HG03575 (cell line): ENCODE results near the gene ZNF777.
"Not testable (repeated sequence)": the region's sequence is repeated elsewhere in the genome, so short reads cannot be mapped to it uniquely, and the experiment has no call there.

Source experiments
- ATAC-seq: cut with Tn5 transposase; IDR thresholded peaks from one replicate; pipeline ENCODE4 v1.9.1; 2021; ENCODE audit not compliant: unreplicated experiment, insufficient number of reproducible peaks, low FRiP score; ENCODE audit errors: extremely low read depth

The ZNF777 gene

DNA sequence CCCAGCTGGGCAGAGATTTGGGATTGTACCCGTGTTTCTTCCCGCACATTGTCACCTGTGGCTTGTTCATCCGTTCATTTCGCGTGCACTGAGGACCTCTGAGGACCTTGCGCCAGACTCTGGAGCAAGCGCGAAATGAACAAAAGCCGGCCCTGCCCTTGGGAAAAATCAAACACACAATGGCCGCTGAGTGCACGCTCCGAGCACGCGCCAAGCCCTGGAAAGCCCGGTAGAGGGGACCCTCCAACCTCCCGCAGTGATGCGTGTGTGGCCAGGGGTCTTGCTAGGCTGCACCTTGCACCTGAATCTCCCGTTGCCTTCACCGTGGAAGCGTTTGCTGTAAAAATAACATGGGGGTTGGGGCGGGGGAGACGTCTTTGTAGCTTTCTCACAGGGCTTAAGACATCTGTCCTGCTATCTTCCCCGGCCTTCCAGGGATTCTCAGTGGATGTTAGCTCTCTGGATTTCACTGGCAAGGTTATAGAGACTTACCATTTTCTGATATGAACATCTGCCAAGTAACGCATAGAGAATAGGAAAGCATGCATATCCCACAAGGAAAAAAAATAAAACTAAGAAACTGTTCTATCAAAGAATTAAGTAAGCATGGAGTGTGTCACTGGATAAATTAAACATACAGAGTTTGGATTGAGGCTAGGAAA is 37.3 kb downstream of the ZNF777 start:
- no peak for ATAC-seq

DNA sequence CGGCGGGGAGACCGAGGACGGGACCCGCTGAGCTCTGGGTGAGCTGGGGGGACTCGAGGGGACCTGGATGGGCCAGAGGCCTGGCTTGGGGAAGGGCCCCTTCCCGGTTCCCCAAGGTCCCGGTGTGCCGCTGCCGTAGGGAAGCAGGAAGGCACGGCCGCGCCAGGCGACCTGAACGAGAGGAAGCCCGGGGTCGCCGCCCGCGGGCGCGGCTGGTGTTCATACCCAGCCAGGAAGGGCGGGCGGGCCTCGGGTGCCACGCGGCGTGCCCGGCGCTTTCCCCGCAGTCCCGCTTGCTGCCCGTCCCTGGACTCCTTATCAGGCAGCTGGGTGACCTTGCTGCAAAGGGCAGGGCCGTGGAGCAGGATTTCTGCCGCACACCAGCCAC is 38.0 kb downstream of the ZNF777 start:
- no peak for ATAC-seq

GRCh38 chr7:149422162-149422913 is 38.5 kb downstream of the ZNF777 start:
- ATAC-seq: no peak

GRCh38 chr7:149420006-149420405 is 40.9 kb downstream of the ZNF777 start:
- ATAC-seq: no peak

DNA sequence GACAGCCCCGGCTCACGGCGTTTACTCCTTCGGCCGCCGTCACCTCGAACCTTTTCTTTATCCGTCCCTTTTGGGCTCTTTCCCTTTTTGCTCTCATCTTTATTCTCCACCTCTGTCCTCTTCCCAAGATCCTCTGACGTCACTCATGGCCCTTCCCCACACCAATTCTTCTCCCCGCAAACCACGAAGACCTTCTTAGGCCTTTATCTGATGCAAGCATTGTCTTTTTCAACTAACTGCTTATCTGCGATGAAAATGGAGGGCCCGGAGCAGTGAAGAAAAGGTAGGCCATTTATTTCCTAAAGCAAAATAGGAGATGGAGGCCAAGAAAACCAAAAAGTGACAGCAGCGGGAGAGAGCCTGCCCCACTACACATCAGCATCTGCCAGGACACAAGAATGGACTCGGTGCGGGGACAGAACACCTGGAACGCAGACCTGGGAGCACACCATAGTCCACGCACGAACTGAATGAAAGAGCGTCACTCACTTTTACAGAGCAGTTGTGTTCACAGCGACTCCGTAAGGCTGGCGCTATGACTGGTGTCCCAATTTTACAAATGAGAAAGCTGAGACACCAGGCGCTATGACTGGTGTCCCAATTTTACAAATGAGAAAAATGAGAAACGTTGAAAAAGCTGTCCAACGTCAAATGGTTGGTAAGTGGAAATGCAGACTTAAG is 45.3 kb downstream of the ZNF777 start:
- no peak for ATAC-seq

GRCh38 chr7:149414745-149415390 is 46.0 kb downstream of the ZNF777 start:
- no peak for ATAC-seq

GRCh38 chr7:149414171-149414570 is 46.7 kb downstream of the ZNF777 start:
- no peak for ATAC-seq

DNA sequence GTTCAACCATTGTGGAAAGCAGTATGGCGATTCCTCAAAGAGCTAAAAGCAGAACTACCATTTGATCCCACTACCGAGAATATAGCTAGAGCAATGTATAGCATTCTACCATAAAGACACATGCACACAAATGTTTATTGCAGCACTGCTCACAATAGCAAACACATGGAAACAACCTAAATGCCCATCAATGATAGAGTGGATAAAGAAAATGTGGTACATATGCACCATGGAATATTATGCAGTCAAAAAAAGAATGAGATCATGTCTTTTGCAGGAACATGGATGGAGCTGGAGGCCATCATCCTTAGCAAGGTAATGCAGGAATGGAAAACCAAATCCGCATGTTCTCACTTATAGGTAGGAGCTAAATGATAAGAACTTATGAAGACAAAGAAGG is 47.8 kb downstream of the ZNF777 start:
- ATAC-seq: not testable (repeated sequence)

DNA sequence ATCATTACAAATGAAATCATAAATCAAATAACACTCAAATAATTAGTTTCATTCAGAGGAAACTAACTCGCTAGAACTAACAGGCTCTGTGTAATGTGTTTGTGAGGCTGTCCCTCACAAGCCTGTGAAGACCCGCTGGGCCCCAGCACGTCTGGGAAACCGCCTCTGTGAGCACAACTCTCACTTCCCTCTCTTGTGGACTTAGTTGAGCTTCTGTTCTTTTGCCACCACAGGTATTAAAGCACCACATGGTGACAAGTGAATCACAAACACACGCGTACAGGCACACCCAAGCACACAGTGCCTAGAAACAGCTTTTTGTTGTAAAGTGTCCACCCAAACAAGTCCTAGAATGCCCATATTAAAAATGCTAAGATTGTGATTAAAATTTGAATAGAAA is 51.0 kb downstream of the ZNF777 start:
- no peak for ATAC-seq

DNA sequence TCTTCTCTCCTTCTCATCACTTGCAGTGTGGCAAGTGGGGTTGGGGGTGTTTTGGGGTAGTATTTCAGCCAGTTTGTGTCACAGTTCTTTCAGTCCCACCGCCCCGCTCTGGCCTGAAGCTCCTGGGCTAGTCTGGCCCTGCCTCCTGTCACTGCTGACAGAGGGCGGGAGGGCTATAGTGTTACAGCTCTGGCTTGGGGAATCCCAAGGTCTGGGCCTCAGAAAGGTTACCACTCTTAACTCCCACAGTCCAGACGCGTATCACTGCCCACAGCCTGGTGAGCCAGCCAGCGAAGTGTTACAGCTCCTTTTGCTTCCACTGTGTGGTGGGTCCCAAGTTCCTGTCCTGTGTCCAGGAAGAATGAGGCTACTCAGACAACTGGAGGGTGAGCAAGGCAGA is 56.0 kb downstream of the ZNF777 start:
- no peak for ATAC-seq

- ATAC-seq: no peak
These were observed 56.5 kb downstream of the ZNF777 start for GRCh38 chr7:149404396-149404795.

GRCh38 chr7:149398195-149398820 is 62.6 kb downstream of the ZNF777 start:
- ATAC-seq: no peak

DNA sequence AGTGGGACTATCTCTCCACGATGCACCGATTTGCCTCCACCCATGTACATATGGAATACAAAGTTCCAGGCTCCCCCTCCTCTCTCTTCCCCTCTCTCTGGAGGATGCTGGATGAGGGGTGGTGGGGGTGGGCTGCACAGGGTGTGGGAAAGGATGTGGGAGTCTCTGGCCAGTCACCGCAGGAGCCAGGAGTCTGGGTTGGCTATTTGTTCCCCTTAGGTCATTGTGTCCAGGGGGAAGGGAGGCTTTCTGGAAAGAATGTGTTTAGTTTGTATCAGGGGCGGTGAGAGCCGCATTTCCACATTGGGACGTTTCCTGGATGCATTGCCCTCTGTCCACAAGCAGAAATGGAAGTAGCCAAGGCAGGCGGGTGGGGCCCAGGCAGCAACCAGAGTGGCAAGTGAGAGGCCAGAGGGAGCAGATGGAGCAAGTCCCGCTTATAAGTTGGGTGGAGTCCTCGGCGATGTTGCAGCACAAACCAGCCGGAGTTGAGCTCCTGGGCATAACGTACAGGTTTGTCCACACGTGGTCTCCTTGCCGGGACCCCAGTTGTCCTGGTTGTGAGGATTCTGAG is 63.3 kb downstream of the ZNF777 start:
- no peak for ATAC-seq

DNA sequence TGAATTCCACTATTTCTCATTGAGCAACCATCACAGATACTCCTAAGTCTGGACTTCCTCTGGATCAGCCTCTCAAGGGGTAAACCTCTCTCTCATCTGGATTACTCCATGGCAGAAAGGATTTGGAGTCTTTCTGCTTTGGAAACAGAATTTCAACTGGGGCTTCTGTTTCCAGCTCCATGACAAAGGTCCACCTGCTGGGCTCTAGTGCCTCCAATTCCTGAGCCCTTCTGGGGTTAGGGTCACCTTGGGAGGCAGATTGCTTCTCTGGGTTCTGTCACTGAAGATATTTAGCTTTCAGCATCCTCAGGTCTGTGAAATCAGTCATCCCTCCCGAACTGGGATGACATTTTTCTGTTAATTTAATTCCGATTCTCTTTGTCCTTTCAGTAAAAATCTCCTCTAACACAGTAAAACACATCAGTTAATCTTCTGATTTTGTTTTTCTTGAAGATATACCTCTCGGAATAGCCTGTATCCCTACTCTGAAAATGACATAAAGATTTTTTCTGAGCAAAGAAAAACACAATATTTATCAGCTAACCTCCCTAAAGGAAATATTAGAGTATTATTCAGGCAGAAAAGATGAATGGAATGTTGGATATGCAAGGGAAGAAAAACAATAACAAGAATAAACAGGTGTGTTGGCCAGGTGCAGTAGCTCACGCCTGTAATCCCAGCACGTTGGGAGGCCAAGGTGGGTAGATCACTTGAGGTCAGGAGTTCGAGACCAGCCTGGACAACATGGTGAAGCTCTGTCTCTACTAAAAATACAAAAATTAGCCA is 72.1 kb downstream of the ZNF777 start:
- not testable (repeated sequence) for ATAC-seq

DNA sequence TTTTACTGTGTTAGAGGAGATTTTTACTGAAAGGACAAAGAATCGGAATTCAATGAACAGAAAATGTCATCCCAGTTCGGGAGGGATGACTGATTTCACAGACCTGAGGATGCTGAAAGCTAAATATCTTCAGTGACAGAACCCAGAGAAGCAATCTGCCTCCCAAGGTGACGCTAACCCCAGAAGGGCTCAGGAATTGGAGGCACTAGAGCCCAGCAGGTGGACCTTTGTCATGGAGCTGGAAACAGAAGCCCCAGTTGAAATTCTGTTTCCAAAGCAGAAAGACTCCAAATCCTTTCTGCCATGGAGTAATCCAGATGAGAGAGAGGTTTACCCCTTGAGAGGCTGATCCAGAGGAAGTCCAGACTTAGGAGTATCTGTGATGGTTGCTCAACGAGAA is 74.3 kb downstream of the ZNF777 start:
- not testable (repeated sequence) for ATAC-seq

- no peak for ATAC-seq
These were observed 75.5 kb downstream of the ZNF777 start for GRCh38 chr7:149385195-149385950.
